HG03439 (cell line): ENCODE data around the gene GIMAP2.
"Not testable (repeated sequence)": the region's sequence is repeated elsewhere in the genome, so short reads cannot be mapped to it uniquely, and the experiment has no call there.

Source experiments
- ATAC-seq: cut with Tn5 transposase; IDR thresholded peaks from one replicate; pipeline ENCODE4 v1.9.1; 2021; ENCODE audit warnings: mild to moderate bottlenecking, moderate library complexity; ENCODE audit not compliant: unreplicated experiment

GIMAP2 gene

GRCh38 chr7:150676276-150676675 is 9.2 kb upstream of the GIMAP2 start:
- ATAC-seq = not testable (repeated sequence)

GRCh38 chr7:150676854-150677253 is 8.7 kb upstream of the GIMAP2 start:
- ATAC-seq = not testable (repeated sequence)

- ATAC-seq = not testable (repeated sequence)
Measured at GRCh38 chr7:150678601-150679000, 6.9 kb upstream of the GIMAP2 start.

- not testable (repeated sequence) for ATAC-seq
Measured at GRCh38 chr7:150680364-150680763, 5.1 kb upstream of the GIMAP2 start.

- peak; percentile 39 for ATAC-seq
Measured at GRCh38 chr7:150686030-150686631, 625 bp downstream of the GIMAP2 start.

GRCh38 chr7:150688630-150689029 is 3.1 kb downstream of the GIMAP2 start:
- no peak for ATAC-seq

GRCh38 chr7:150695654-150696053 is 10.1 kb downstream of the GIMAP2 start:
- no peak for ATAC-seq

- ATAC-seq = no peak
Measured at GRCh38 chr7:150703209-150703608, 17.7 kb downstream of the GIMAP2 start.

GRCh38 chr7:150715293-150715692 is 29.8 kb downstream of the GIMAP2 start:
- no peak for ATAC-seq

GRCh38 chr7:150715738-150716137 is 30.2 kb downstream of the GIMAP2 start:
- no peak for ATAC-seq

- no peak for ATAC-seq
Measured at GRCh38 chr7:150716368-150716767, 30.9 kb downstream of the GIMAP2 start, which contains the start of gene GIMAP1. Gene GIMAP1 (plus strand): TSS chr7:150716613. CDS start chr7:150719048, 2,435 bp downstream.

GRCh38 chr7:150716939-150717338 is 31.4 kb downstream of the GIMAP2 start:
- no peak for ATAC-seq

- no peak for ATAC-seq
Measured at GRCh38 chr7:150717814-150718420, 32.4 kb downstream of the GIMAP2 start.

GRCh38 chr7:150719436-150719835 is 33.9 kb downstream of the GIMAP2 start:
- no peak for ATAC-seq

- ATAC-seq = no peak
Measured at GRCh38 chr7:150719960-150720891, 34.7 kb downstream of the GIMAP2 start.

GRCh38 chr7:150721970-150722373 is 36.5 kb downstream of the GIMAP2 start:
- ATAC-seq = no peak

- ATAC-seq = no peak
Measured at GRCh38 chr7:150722431-150722931, 37.0 kb downstream of the GIMAP2 start.

- no peak for ATAC-seq
Measured at GRCh38 chr7:150723467-150723866, 38.0 kb downstream of the GIMAP2 start.

GRCh38 chr7:150727381-150727780 is 41.9 kb downstream of the GIMAP2 start:
- ATAC-seq = no peak

GRCh38 chr7:150728011-150728410 is 42.5 kb downstream of the GIMAP2 start:
- no peak for ATAC-seq

- ATAC-seq = no peak
Measured at GRCh38 chr7:150728609-150729008, 43.1 kb downstream of the GIMAP2 start.
